Measurements from ENCODE around the gene PTPRG.

PTPRG gene

GRCh38 chr3:62097121-62097520 is 535.8 kb downstream of the PTPRG start:
- no peak for FAIRE-seq

- FAIRE-seq = no peak
Measured at GRCh38 chr3:62098646-62099365, 537.4 kb downstream of the PTPRG start.

- no peak for FAIRE-seq
Measured at GRCh38 chr3:62100282-62100989, 539.1 kb downstream of the PTPRG start.

- FAIRE-seq = no peak
Measured at GRCh38 chr3:62101488-62101887, 540.1 kb downstream of the PTPRG start.

- no peak for FAIRE-seq
Measured at GRCh38 chr3:62103531-62103930, 542.2 kb downstream of the PTPRG start.

GRCh38 chr3:62109534-62109933 is 548.2 kb downstream of the PTPRG start:
- no peak for FAIRE-seq

- FAIRE-seq = no peak
Measured at GRCh38 chr3:62110443-62111225, 549.3 kb downstream of the PTPRG start.

- no peak for FAIRE-seq
Measured at GRCh38 chr3:62113092-62113491, 551.7 kb downstream of the PTPRG start.

GRCh38 chr3:62114763-62115162 is 553.4 kb downstream of the PTPRG start:
- FAIRE-seq = no peak

- FAIRE-seq = no peak
Measured at GRCh38 chr3:62117903-62118548, 556.7 kb downstream of the PTPRG start.

GRCh38 chr3:62119139-62119538 is 557.8 kb downstream of the PTPRG start:
- no peak for FAIRE-seq

- no peak for FAIRE-seq
Measured at GRCh38 chr3:62122819-62123218, 561.4 kb downstream of the PTPRG start.

GRCh38 chr3:62125380-62125779 is 564.0 kb downstream of the PTPRG start:
- no peak for FAIRE-seq

GRCh38 chr3:62127116-62127515 is 565.7 kb downstream of the PTPRG start:
- no peak for FAIRE-seq

GRCh38 chr3:62128051-62128450 is 566.7 kb downstream of the PTPRG start:
- no peak for FAIRE-seq

- no peak for FAIRE-seq
Measured at GRCh38 chr3:62128681-62129080, 567.3 kb downstream of the PTPRG start.

GRCh38 chr3:62131050-62131449 is 569.7 kb downstream of the PTPRG start:
- FAIRE-seq = no peak

GRCh38 chr3:62131620-62132019 is 570.2 kb downstream of the PTPRG start:
- no peak for FAIRE-seq

- no peak for FAIRE-seq
Measured at GRCh38 chr3:62132027-62132602, 570.7 kb downstream of the PTPRG start.

- no peak for FAIRE-seq
Measured at GRCh38 chr3:62133015-62133414, 571.6 kb downstream of the PTPRG start.

- no peak for FAIRE-seq
Measured at GRCh38 chr3:62134061-62134496, 572.7 kb downstream of the PTPRG start.

- FAIRE-seq = no peak
Measured at GRCh38 chr3:62135741-62136140, 574.4 kb downstream of the PTPRG start.

- FAIRE-seq = no peak
Measured at GRCh38 chr3:62139957-62140356, 578.6 kb downstream of the PTPRG start.

All from islet of Langerhans (tissue), 1 donor.